B cell (primary cell): Measurements from ENCODE around the gene TOGARAM1. TPM values are rescaled to one million over a fixed set of nuclear protein-coding genes. Genes with fewer than 3 reads are reported as not detected.

Experiments
- ATAC-seq: fragments of 200-7000 bp; cut with Tn5 transposase; one replicate; pipeline ENCODE4 v1.10.0; 2021; ENCODE audit warnings: low read depth, mild to moderate bottlenecking, moderate number of reproducible peaks, moderate library complexity
- CTCF ChIA-PET: fragments of 350-600 bp; sonication (Branson Sonifier 250); formaldehyde crosslinking; loops from one replicate; lab custom pipeline; 2021; ENCODE audit warnings: antibody characterized with exemption, inconsistent platforms; lab: Charles Lee
- POLR2A ChIA-PET: fragments of 350-600 bp; sonication (Branson Sonifier 250); formaldehyde crosslinking; loops from one replicate; lab custom pipeline; 2021; ENCODE audit warnings: antibody characterized with exemption; lab: Charles Lee
- DNase-seq: peaks from one replicate; pipeline ENCODE4 v3.0.0; 2013
- H2AFZ ChIP-seq: 2 replicates; pipeline ENCODE4 v1.6.1; 2012; ENCODE audit warnings: mild to moderate bottlenecking, low read depth, low read length; ENCODE audit not compliant: insufficient read depth, poor library complexity, severe bottlenecking
- H3K27ac ChIP-seq, 2 donors: 1 replicate in 1 of 2; 2 replicates in 1 of 2; pipeline ENCODE4 v1.5.1; 2012 to 2013; ENCODE audit warnings: low read length in 2 of 2, mild to moderate bottlenecking in 2 of 2, moderate library complexity in 1 of 2
- H3K27me3 ChIP-seq, 4 experiments: fragments of 200-600 bp in 1 of 4; sonication (generic) in 1 of 4; replicated peaks in 1 of 4; 1 replicate in 2 of 4; 2 replicates in 2 of 4; pipeline versions ENCODE4 v1.6.1 to v1.7.0; 2013 to 2016; ENCODE audit warnings: low read length in 3 of 4, mild to moderate bottlenecking in 2 of 4, mixed read lengths in 1 of 4, moderate library complexity in 1 of 4; ENCODE audit not compliant: insufficient read depth in 4 of 4, control insufficient read depth in 3 of 4; ENCODE audit errors: control extremely low read depth in 1 of 4
- H3K36me3 ChIP-seq, 2 experiments: replicated peaks in 1 of 2; 1 replicate in 1 of 2; 2 replicates in 1 of 2; pipeline versions ENCODE4 v1.6.1 to v1.7.1; 2013; ENCODE audit warnings: low read length in 1 of 2; ENCODE audit not compliant: insufficient read depth in 2 of 2, control insufficient read depth in 1 of 2; ENCODE audit errors: control extremely low read depth in 1 of 2, extremely low read depth in 1 of 2
- H3K4me1 ChIP-seq, 2 donors: fragments of 200-600 bp in 1 of 2; sonication (generic) in 1 of 2; 1 replicate in 1 of 2; 2 replicates in 1 of 2; pipeline versions ENCODE4 v1.5.1 to v1.6.1; 2013 to 2017; ENCODE audit warnings: low read length in 2 of 2; ENCODE audit not compliant: control insufficient read depth in 2 of 2, insufficient read depth in 2 of 2
- H3K4me2 ChIP-seq: replicated peaks from 2 replicates; pipeline ENCODE3; 2012; ENCODE audit warnings: mild to moderate bottlenecking, low read depth, low read length; ENCODE audit not compliant: poor library complexity, severe bottlenecking
- H3K4me3 ChIP-seq, 5 experiments: fragments of 200-600 bp in 1 of 5; sonication (generic) in 1 of 5; 1 replicate in 3 of 5; 2 replicates in 2 of 5; pipeline versions ENCODE4 v1.5.1 to v1.7.0; 2011 to 2016; ENCODE audit warnings: low read length in 4 of 5, mild to moderate bottlenecking in 4 of 5, low read depth in 2 of 5, control low read depth in 1 of 5, moderate library complexity in 1 of 5; ENCODE audit not compliant: insufficient read depth in 1 of 5; ENCODE audit errors: control extremely low read depth in 1 of 5, extremely low read depth in 1 of 5
- H3K79me2 ChIP-seq: fragments of 200-600 bp; sonication (generic); one replicate; pipeline ENCODE4 v1.6.0; 2016; ENCODE audit warnings: low read length; ENCODE audit not compliant: control insufficient read depth, insufficient read depth
- H3K9ac ChIP-seq: fragments of 200-600 bp; sonication (generic); 2 replicates; pipeline ENCODE4 v1.6.1; 2017; ENCODE audit warnings: mild to moderate bottlenecking, low read length, moderate library complexity
- H3K9me3 ChIP-seq, 3 donors: one replicate each; pipeline versions ENCODE4 v1.6.1 to v1.7.1; 2013; ENCODE audit warnings: low read length in 2 of 3; ENCODE audit not compliant: control insufficient read depth in 2 of 3, insufficient read depth in 1 of 3; ENCODE audit errors: control extremely low read depth in 1 of 3
- H4K20me1 ChIP-seq: 2 replicates; pipeline ENCODE4 v1.6.0; 2012; ENCODE audit warnings: mild to moderate bottlenecking, low read length; ENCODE audit not compliant: insufficient read depth, control insufficient read depth, poor library complexity, severe bottlenecking
- H3K27ac Mint-ChIP-seq: one replicate; pipeline ENCODE4 v1.8.0; 2021; ENCODE audit warnings: mixed read lengths
- H3K27me3 Mint-ChIP-seq: one replicate; pipeline ENCODE4 v1.8.0; 2021; ENCODE audit warnings: mixed read lengths
- H3K4me1 Mint-ChIP-seq: one replicate; pipeline ENCODE4 v1.8.0; 2021; ENCODE audit warnings: mixed read lengths
- H3K4me3 Mint-ChIP-seq: one replicate; pipeline ENCODE4 v1.8.0; 2021; ENCODE audit warnings: mixed read lengths
- H3K9me3 Mint-ChIP-seq: one replicate; pipeline ENCODE4 v1.8.0; 2022; ENCODE audit warnings: mixed read lengths; ENCODE audit not compliant: insufficient read depth
- CTCF ChIP-seq: fragments of 200-600 bp; IDR thresholded peaks from one replicate; pipeline ENCODE4 v1.8.0; 2022; ENCODE audit warnings: antibody characterized with exemption, mild to moderate bottlenecking
- EZH2 ChIP-seq: IDR thresholded peaks from 2 replicates; pipeline ENCODE4 v1.6.1; 2012; ENCODE audit warnings: borderline replicate concordance, low read depth, mild to moderate bottlenecking, moderate library complexity, low read length; ENCODE audit not compliant: insufficient read depth, poor library complexity, severe bottlenecking
- WGBS: methylation state at CpG from one replicate; pipeline ENCODE4 v1.1.5; 2013; ENCODE audit warnings: missing lambda C conversion rate; ENCODE audit not compliant: insufficient coverage; 5-methylcytosine and 5-hydroxymethylcytosine counted together
- intact Hi-C: fragments of 100-400 bp; cut with micrococcal nuclease; formaldehyde crosslinking; loops from one replicate; pipeline ENCODE4 v1.10.0; 2022
- polyA plus RNA-seq: library from polyadenylated mRNA; depleted of rRNA; stranded (reverse); fragments of >200 nt; gene quantifications from 2 replicates; pipeline ENCODE4 v1.2.3, GENCODE V29; 2012
- total RNA-seq, 2 donors: library from RNA; stranded (reverse); fragments of 120-200 nt in 1 of 2; gene quantifications; 1 replicate in 1 of 2; 2 replicates in 1 of 2; pipeline versions ENCODE4 v1.2.3 to v1.2.4, GENCODE V29; 2013 to 2022

TOGARAM1 gene
- total and polyA plus RNA-seq, 2 donors (not counting 1 experiment from before 2014, with no cell fraction given) = 3.4 to 23.9 TPM

DNA sequence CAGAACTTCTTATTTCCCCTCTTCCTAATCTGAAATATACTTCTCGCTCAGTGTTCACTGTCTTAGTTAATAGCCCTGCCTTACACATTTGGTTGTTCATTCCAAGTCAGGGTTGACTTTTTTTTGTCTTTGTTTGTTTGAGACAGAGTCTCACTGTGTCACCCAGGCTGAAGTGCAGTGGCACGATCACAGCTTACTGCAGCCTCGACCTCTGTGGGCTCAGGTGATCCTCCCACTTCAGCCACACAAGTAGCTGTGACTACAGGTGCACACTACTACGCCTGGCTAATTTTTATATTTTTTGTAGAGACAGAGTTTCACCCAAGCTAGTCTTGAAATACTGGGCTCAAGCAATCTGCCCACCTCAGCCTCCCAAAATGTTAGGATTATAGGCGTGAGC, 79.7 kb downstream of the TOGARAM1 start:
- H3K9me3 Mint-ChIP-seq = no peaks in the 10 kb centered on the region
- no peak overlapping the region for H3K4me3 Mint-ChIP-seq
- TF ChIP-seq EZH2 = no peak
- intact Hi-C loops = no loop called here
- no peak overlapping the region for H2AFZ ChIP-seq
- DNase-seq = no peak
- CTCF ChIA-PET = no interaction called here
- H3K27ac Mint-ChIP-seq = no peak overlapping the region
- H3K4me1 Mint-ChIP-seq = no peaks in the 10 kb centered on the region
- H3K36me3 ChIP-seq = peaks cover 0 to 27% of the 10 kb centered on the region in 2 experiments
- no peak overlapping the region for H3K4me3 ChIP-seq
- H3K27ac ChIP-seq = no peak overlapping the region
- H4K20me1 ChIP-seq = no peaks in the 10 kb centered on the region
- no peaks in the 10 kb centered on the region for H3K27me3 Mint-ChIP-seq
- 93% methylated on average over 4 of the region's 5 CpGs for WGBS
- no peaks in the 10 kb centered on the region for H3K4me1 ChIP-seq
- H3K79me2 ChIP-seq = no peaks in the 10 kb centered on the region
- peaks cover 0 to 9% (median 0%) of the 10 kb centered on the region in 3 donors for H3K9me3 ChIP-seq
- ATAC-seq = no peak
- H3K9ac ChIP-seq = no peak overlapping the region
- H3K4me2 ChIP-seq = no peak overlapping the region
- H3K27me3 ChIP-seq = no peaks in the 10 kb centered on the region
- POLR2A ChIA-PET = no interaction called here

- no peak overlapping the region for H3K4me2 ChIP-seq
- Mint-ChIP-seq H3K4me1 (peaks cover 2% of the 10 kb centered on the region), H3K9me3 (no peaks in the 10 kb centered on the region), H3K4me3 (no peak overlapping the region), H3K27ac (no peak overlapping the region), H3K27me3 (no peaks in the 10 kb centered on the region)
- no peak overlapping the region for H3K4me3 ChIP-seq
- no peak for TF ChIP-seq EZH2
- no peak for TF ChIP-seq CTCF
- peaks cover 0 to 18% of the 10 kb centered on the region in 2 experiments for H3K36me3 ChIP-seq
- intact Hi-C loops = no loop called here
- H3K27ac ChIP-seq = no peak overlapping the region
- POLR2A ChIA-PET = no interaction called here
- no peak overlapping the region for H3K9ac ChIP-seq
- CTCF ChIA-PET = no interaction called here
- ATAC-seq (no peak), DNase-seq (no peak)
- no peaks in the 10 kb centered on the region for H3K79me2 ChIP-seq
- 94% methylated on average over 2 of the region's 5 CpGs for WGBS
- H4K20me1 ChIP-seq = no peaks in the 10 kb centered on the region
- H2AFZ ChIP-seq = no peak overlapping the region
- no peaks in the 10 kb centered on the region for H3K9me3 ChIP-seq
- peaks cover 0 to 6% of the 10 kb centered on the region in 2 donors for H3K4me1 ChIP-seq
- no peaks in the 10 kb centered on the region for H3K27me3 ChIP-seq
Observed at GRCh38 chr14:45044638-45045037, 82.6 kb downstream of the TOGARAM1 start.
